ENCODE measurements around the gene TBX21.
"Not testable (repeated sequence)": the region's sequence is repeated elsewhere in the genome, so short reads cannot be mapped to it uniquely, and the experiment has no call there.

Gene TBX21

GRCh38 chr17:47739150-47739549 lies 6.1 kb downstream of the TBX21 start:
- H3K4me3 ChIP-seq (ENCODE audit: low read depth, low read length), result no peak overlapping the region
- no peak for DNase-seq (ENCODE audit: low read depth)
- TF ChIP-seq CTCF (conservative IDR thresholded peaks at IDR 0.05; ENCODE audit: low read depth, low read length), result no peak

- not testable (repeated sequence) for H3K4me3 ChIP-seq (ENCODE audit: low read depth, low read length); DNase-seq (ENCODE audit: low read depth)
These were observed 6.9 kb downstream of the TBX21 start for GRCh38 chr17:47739945-47740344.

- H3K4me3 ChIP-seq (ENCODE audit: low read depth, low read length), result no peak overlapping the region
- TF ChIP-seq CTCF (conservative IDR thresholded peaks at IDR 0.05; ENCODE audit: low read depth, low read length), result no peak
- DNase-seq (ENCODE audit: low read depth), result no peak
These were observed 8.2 kb downstream of the TBX21 start for GRCh38 chr17:47741109-47741792.

- no peak for DNase-seq (ENCODE audit: low read depth)
- TF ChIP-seq CTCF (conservative IDR thresholded peaks at IDR 0.05; ENCODE audit: low read depth, low read length), result no peak
- no peak overlapping the region for H3K4me3 ChIP-seq (ENCODE audit: low read depth, low read length)
These were observed 8.7 kb downstream of the TBX21 start for GRCh38 chr17:47741793-47742145.

GRCh38 chr17:47742319-47743181 lies 9.5 kb downstream of the TBX21 start:
- no peak overlapping the region for H3K4me3 ChIP-seq (ENCODE audit: low read depth, low read length)
- DNase-seq (ENCODE audit: low read depth), result no peak
- TF ChIP-seq CTCF (conservative IDR thresholded peaks at IDR 0.05; ENCODE audit: low read depth, low read length), result peak; percentile 48

- no peak for DNase-seq (ENCODE audit: low read depth)
- no peak overlapping the region for H3K4me3 ChIP-seq (ENCODE audit: low read depth, low read length)
- TF ChIP-seq CTCF (conservative IDR thresholded peaks at IDR 0.05; ENCODE audit: low read depth, low read length), result no peak
These were observed 11.4 kb downstream of the TBX21 start for GRCh38 chr17:47744168-47745036.

- TF ChIP-seq CTCF (conservative IDR thresholded peaks at IDR 0.05; ENCODE audit: low read depth, low read length), result no peak
- H3K4me3 ChIP-seq (ENCODE audit: low read depth, low read length), result no peak overlapping the region
- no peak for DNase-seq (ENCODE audit: low read depth)
These were observed 12.0 kb downstream of the TBX21 start for GRCh38 chr17:47745037-47745380.
